Activated T-cell treated with anti-CD3 and anti-CD28 coated beads for 48 hours (primary cell): ENCODE data around the gene PTPN18.
A peak's percentile ranks its signal among the peaks of the same experiment; 100 is the strongest.

Source experiments
- DNase-seq: peaks from one replicate; pipeline ENCODE4 v3.0.0-alpha.2; 2020; ENCODE audit warnings: low read depth

The PTPN18 gene

GRCh38 chr2:130366720-130367119 lies 10.9 kb downstream of the PTPN18 start:
- DNase-seq: no peak

DNA sequence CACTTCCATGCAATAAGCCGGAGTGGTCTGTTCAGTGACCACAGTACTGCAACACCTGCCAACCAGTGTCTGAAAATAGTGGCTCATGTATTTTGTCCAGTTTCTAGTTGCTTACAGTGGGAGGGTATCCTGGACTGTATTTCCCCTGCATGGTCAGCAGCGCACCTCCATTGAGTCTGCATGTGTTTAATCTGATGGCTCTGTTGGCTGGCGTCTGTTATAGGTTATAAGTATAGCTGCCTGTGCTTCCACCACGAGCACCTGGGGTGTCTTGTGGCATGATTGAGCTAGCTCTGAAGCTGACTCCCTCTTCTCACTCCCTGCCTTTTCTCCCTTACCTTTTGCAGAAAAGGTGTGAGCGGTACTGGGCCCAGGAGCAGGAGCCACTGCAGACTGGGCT lies 12.9 kb downstream of the PTPN18 start:
- no peak for DNase-seq

DNA sequence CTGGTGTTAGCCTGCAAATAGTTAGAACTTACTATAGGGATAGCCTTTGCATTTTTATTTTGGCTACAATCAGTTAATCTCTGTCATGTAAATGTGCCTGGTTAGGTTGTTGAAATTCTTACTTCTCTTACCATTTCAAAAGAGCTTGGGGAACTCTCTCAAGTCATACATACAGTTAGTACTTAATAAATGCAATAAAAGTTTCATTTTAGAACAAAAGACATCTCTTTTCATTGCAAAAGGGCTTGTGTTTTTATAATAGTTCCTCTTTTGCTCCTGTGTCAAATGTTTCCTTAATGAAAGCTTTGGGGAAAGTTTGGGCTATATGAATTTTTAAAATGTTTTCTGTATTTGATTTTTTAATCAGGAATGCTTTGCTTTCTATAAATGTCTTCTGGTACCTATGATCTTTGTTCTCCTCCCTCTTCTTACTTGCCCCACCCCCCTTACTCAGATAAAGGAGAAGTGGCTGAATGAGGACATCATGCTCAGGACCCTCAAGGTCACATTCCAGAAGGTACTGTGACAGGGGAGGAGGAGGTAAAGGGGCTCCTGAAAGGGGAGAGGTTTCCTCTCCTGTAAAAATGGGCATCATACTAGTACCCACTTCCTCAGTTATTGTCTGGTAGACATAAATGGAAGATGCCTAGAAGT lies 13.6 kb downstream of the PTPN18 start:
- no peak for DNase-seq

- no peak for DNase-seq
Measured at GRCh38 chr2:130369965-130370341, 14.1 kb downstream of the PTPN18 start.

- no peak for DNase-seq
Measured at GRCh38 chr2:130370490-130370889, 14.6 kb downstream of the PTPN18 start.

GRCh38 chr2:130371723-130372054 lies 15.8 kb downstream of the PTPN18 start:
- DNase-seq: no peak

GRCh38 chr2:130372055-130372832 lies 16.4 kb downstream of the PTPN18 start:
- peak; percentile 79 for DNase-seq

DNA sequence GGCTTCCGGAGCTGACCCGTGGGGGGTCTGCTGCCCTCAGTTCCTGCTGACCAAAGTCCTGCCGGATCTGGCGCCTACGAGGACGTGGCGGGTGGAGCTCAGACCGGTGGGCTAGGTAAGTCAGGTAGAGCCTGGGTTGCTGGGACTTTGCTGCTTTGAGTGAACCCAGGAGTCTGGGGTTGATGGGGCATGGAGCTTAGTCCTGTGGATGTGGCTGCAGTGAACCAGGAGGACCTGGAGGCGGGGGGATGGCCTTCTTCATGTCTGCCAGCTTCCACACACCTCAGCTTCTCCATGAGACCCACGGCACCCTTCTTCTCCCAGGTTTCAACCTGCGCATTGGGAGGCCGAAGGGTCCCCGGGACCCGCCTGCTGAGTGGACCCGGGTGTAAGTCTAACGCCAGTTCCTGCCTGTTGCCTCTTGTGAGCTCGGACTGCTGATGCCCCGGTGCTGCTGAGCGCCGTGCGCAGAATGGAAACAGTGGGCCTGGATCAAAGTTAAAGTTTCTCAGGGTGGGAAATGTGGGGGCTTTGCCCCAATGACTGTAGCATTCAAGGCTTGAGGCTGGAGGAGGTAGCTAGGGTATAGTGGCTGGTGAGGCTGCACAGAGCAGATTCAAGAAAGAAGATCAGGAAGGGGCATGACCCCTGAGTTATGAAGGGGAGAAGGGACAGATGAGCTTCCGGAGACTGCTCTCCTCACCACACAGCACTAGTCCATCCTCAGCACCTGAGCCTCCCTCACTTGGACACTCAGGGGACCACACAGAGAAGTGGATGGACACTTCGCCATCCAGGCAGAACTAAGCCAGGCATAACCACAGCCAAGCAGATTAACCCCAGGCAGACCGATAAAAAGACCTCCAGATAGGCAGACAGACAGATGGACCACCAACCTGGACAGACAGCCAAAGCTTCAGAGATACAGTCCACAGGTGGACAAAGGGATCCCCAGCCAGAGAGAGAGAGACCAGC lies 17.3 kb downstream of the PTPN18 start:
- DNase-seq: no peak

- no peak for DNase-seq
Measured at GRCh38 chr2:130373808-130374365, 18.0 kb downstream of the PTPN18 start.

DNA sequence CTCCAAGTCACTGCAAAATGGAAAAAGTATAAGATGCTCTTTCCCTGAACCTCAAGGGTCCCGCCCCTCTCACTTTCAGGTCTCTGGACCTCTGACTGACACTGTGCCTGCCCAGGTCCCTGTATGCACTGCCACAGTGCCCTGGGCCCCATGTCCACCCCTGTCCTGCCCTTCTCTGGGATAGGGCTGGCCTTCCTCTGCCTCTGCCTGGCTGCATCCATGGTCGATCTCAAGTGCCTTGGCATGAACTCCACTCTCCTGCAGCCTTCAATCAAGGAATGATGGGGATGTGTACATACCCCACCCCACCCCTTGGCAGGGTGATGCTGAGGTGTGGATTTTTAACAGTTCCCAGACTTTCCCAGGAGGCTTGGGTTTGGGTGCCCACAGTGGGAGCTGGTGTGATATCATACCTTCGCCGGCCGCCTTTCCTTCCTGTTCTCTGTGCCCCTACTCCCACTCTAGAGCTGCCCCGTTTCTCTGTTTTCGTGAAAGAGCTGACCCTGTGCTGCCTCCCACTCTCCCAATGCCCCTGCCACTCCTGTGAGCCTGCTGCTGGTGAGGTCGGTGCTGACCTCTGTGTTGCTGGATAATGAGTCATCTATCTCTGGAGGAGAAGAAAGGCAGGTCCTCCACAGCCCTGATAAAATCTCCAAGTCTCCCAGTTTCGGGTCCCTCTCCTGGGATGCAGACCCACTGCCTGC lies 18.9 kb downstream of the PTPN18 start:
- DNase-seq: no peak

DNA sequence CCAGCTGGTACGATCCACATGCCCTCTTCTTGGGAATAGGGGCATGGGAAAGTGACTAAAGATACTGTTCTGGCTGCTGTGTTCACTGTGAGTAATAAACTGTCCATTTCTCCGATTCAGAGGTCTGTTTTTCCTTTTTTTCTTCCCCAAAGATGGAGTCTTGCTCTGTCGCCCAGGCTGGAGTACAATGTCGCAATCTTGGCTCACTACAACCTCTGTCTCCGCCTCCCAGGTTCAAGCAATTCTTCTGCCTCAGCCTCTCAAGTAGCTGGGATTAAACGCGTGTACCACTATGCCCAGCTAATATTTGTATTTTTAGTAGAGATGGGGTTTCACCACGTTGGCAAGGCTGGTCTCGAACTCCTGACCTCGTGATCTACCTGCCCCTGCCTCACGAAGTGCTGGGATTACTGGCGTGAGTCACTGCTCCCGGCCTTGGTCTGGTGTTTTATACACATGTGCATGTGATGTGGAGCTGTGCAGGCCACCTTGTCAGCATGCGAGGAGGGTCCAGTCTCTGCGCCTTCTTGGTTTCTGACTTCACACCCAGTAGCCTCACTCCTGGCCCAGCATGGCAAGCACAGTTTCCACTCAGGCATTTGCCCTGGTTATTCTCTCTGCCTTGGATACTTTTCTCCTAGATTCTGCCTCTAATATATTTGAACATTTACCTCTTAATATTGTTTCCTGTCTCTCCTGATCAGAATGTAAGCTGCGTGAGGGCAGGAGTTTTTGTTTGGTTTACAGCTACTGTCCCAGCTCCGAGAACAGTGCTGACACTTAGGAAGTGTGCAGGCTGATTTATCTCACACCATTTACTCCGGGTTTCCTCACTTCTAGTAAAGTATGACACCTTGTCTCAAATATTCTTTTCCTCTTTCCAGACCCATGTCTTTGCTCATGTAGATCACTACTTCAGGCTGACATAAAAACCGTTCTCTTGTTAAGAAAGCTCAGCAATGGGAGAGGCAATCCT lies 19.7 kb downstream of the PTPN18 start:
- no peak for DNase-seq

- DNase-seq: no peak
Measured at GRCh38 chr2:130376433-130377293, 20.8 kb downstream of the PTPN18 start.

DNA sequence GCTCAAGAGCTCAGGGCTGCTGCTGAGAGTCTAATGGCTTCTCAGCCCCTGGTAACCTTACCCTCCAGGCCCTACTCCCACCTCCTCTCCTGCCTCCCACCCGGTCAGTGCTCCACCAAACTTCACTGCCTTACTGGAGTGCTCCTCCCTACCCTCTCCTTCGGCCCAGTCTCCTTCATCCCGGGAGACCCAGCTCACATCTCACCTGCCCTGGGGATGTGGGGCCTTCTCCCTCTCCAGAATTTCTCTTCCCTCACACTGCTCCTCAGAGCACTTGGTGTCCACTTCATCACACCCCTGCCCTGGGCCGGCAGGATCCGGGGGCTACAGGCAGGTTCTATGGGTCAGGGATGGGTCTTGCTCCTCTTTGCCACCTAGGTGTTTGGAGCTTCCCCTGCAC lies 21.6 kb downstream of the PTPN18 start:
- no peak for DNase-seq

DNA sequence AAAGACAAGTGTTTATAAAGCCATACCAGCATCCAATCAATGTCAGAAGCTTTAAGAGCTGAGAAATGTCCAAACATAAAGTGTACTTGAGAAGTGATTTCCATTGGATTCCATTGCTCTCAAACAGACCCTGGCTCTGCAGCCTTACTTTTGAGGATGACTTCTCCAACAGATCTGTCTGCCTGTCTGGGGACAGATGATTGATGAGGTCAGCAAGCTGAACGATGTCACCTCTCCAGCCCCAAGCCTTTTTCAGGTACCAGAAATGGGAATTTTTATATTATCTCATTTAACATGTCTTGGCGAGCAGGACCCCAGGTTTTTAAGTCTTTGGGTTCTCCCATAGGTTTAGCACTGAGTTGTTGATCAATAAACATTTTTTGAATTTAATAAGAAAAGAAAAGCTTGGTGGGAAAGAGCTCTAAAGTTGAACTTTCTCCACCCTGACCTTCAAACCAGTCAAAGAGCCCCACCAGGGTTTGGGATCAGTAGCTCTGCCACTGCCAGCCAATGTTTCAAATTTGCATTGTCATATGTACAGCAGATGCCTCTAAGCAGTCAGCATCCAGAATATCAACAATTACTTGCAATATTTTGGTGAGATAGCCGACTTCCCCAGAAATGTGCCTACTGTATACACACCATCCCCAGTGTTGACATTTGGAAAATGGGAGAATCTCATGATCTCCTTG lies 22.5 kb downstream of the PTPN18 start:
- DNase-seq: no peak

- DNase-seq: no peak
Measured at GRCh38 chr2:130378898-130379214, 23.0 kb downstream of the PTPN18 start.

- DNase-seq: no peak
Measured at GRCh38 chr2:130380096-130380934, 24.5 kb downstream of the PTPN18 start.

GRCh38 chr2:130381145-130381544 lies 25.3 kb downstream of the PTPN18 start:
- no peak for DNase-seq

DNA sequence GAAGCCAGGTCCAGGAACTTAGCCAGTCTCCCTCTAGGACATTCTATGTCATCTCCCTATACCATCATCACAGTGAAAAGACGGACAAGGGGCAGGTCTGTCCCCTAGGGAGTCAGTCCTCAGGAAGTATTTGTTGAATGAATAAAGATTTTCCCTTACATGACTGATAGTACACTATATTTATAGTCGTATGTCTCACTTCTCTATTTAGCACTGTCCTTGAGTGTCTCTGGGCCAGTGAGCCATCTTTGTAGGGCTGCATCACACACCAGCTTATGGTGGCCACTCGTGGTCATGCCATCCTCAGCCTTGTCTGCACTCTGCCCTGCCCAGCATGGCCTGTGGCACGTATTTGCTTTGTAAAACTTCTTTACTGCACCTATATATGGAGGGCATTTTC lies 25.8 kb downstream of the PTPN18 start:
- no peak for DNase-seq
